ENCODE results near the gene TMEM209.

- TF ChIP-seq EZH2 (IDR thresholded peaks at IDR 0.05): no peak
- TF ChIP-seq POLR2AphosphoS5 (IDR thresholded peaks at IDR 0.05; ENCODE audit: borderline replicate concordance, low read depth, low read length): no peak
These were observed 61.3 kb downstream of the TMEM209 start for GRCh38 chr7:130143986-130144311.

Measured in SK-N-MC (cell line).